ENCODE data around the gene PIGB. TPM values are rescaled to one million over a fixed set of nuclear protein-coding genes. Genes with fewer than 3 reads are reported as not detected.
A peak's percentile ranks its signal among the peaks of the same experiment; 100 is the strongest.
"Not testable (repeated sequence)": the region's sequence is repeated elsewhere in the genome, so short reads cannot be mapped to it uniquely, and the experiment has no call there.

The PIGB gene
- polyA plus RNA-seq (2012; ENCODE audit: insufficient read depth, insufficient read length), result 17.3 TPM

GRCh38 chr15:55318588-55319494, at the start of gene PIGB, which contains the start of gene PIGBOS1:
Gene PIGB (plus strand): TSS chr15:55319222. CDS start chr15:55319251, 29 bp downstream.
Gene PIGBOS1 (minus strand): TSS chr15:55319123. CDS start chr15:55317792, 1,331 bp downstream.
- H3K4me3 ChIP-seq (ENCODE audit: low read length), result peak within 1 kb of the TSS; percentile 74
- DNase-seq (ENCODE audit: low read depth, low spot score), result peak; percentile 86

- H3K4me3 ChIP-seq (ENCODE audit: low read length), result no peak overlapping the region
- no peak for DNase-seq (ENCODE audit: low read depth, low spot score)
Measured at GRCh38 chr15:55270291-55270690, 48.7 kb upstream of the PIGB start.

- no peak overlapping the region for H3K4me3 ChIP-seq (ENCODE audit: low read length)
Measured at GRCh38 chr15:55276324-55276723, 42.7 kb upstream of the PIGB start.

GRCh38 chr15:55277116-55277564, 41.9 kb upstream of the PIGB start:
- DNase-seq (ENCODE audit: low read depth, low spot score), result peak; percentile 53
- H3K4me3 ChIP-seq (ENCODE audit: low read length), result no peak overlapping the region

More at GRCh38 chr15:55276324-55276723, 42.7 kb upstream of the PIGB start:
- no peak for DNase-seq (ENCODE audit: low read depth, low spot score)

DNA sequence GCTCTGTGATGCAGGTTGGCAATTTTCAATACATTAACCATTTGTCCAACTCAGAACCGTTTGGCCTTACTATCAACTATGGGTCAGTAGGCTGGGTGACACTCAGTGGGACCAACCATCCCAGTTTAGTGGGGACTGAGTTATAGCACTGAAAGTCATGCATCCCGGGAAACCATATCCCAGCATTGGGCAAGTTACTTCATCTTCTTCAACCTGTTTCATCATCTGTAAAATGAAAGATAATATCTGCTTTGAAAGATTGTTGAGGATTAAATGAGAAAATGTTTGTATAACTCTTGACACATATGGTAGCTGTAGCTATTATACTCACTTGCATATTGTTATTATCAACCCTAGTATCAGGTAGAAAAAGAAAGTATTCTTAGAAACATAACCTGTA, 41.3 kb upstream of the PIGB start:
- no peak for DNase-seq (ENCODE audit: low read depth, low spot score)

GRCh38 chr15:55279100-55279745, 39.8 kb upstream of the PIGB start:
- no peak for DNase-seq (ENCODE audit: low read depth, low spot score)
- H3K4me3 ChIP-seq (ENCODE audit: low read length), result no peak overlapping the region

More for the DNA sequence above, 41.3 kb upstream of the PIGB start:
- H3K4me3 ChIP-seq (ENCODE audit: low read length), result no peak overlapping the region

- peak; percentile 32 for DNase-seq (ENCODE audit: low read depth, low spot score)
- H3K4me3 ChIP-seq (ENCODE audit: low read length), result no peak overlapping the region
Measured at GRCh38 chr15:55279746-55280351, 39.2 kb upstream of the PIGB start.

GRCh38 chr15:55280589-55280988, 38.4 kb upstream of the PIGB start:
- H3K4me3 ChIP-seq (ENCODE audit: low read length); DNase-seq (ENCODE audit: low read depth, low spot score): not testable (repeated sequence)

DNA sequence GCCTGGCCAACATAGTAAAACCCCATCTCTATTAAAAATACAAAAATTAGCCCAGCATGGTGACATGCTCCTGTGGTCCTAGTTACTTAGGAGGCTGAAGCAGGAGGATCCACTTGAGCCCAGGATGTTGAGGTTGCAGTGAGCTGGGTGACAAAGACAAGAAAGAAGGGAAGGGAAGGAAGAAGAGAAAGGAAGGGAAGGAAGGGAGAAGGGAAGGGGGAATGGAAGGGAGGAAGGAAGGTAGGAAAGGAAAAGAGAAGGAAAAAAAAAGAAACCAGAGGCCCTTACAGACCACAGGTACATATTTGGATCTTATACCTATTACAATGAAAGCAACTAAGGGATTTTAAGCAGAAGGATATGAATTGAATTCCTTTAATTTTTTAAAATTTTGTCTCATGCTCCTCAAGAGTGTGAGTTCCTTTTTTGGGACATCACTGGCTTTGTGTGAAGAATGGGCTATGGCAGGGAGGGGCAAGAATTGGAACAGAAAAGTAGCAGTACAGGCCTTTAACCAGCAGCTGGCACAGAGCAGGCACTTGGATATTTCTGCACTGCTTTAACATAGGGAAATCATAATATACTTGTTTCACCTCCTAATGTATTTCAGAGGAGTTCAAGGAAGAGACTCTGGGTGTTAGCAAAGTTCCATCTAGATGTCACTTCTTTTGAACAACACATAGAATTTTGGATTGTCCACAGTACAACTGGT, 37.3 kb upstream of the PIGB start:
- no peak overlapping the region for H3K4me3 ChIP-seq (ENCODE audit: low read length)
- no peak for DNase-seq (ENCODE audit: low read depth, low spot score)

DNA sequence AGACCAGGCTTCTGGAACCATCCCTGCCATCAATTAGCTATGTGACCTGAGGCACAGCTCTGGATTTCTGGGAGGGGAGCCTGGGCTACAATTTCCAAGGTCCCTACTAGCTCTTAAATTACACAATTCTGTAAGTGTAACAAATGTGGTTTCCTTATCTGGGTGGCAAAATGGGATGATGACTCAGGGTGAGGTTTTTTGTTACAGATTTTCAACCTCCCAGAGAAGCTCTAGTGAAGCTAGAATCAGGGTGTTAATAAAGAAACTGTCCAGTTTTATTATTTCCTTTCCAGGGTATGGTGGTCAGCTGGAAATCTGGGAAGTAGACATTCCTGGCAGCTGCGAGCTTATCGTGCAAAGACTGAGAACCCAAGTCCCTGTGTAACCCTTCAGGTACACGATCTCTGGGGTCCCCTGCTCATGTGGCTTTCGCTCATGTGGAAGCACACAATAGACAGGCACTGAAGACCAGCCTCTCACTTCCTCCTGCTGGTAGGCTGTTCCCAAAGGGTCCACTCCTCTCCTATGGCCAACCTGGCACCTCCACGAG, 36.7 kb upstream of the PIGB start:
- no peak for DNase-seq (ENCODE audit: low read depth, low spot score)
- H3K4me3 ChIP-seq (ENCODE audit: low read length), result no peak overlapping the region

DNA sequence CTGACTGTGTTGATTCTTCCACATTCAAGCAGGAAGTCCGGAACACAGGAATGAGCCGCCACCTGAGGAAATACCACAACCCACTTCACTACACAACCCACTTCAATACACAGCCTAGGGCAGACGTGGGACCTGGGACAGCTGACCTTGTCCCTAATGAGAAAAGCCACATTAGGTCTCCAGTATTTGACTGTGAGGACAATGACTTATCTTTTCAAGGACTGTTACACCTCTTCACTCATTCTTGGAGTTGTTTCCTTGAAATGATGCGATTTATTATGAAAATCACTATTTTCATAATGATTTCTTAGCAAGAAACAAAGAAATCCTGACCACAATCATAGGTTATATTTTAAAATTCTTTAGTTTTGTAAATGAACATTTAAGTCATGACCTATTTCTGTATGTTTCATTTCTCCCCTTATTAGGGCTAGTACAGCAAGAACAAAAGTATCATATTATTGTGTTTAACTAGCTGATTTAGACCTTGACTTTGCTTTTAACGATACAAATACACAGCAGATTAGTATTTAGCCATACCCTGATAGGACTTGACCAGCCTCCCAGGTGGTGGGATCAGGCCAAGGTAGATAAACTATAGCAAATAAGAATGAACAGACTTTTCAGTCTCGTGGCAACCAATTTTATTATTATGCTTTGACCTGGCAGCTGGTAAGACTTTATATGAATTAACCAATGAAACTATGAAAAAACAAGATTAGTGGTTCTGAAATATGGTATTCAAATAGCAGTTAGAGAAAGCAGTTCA, 35.5 kb upstream of the PIGB start:
- no peak overlapping the region for H3K4me3 ChIP-seq (ENCODE audit: low read length)
- no peak for DNase-seq (ENCODE audit: low read depth, low spot score)

- H3K4me3 ChIP-seq (ENCODE audit: low read length), result no peak overlapping the region
- no peak for DNase-seq (ENCODE audit: low read depth, low spot score)
Measured at GRCh38 chr15:55284426-55284825, 34.6 kb upstream of the PIGB start.

DNA sequence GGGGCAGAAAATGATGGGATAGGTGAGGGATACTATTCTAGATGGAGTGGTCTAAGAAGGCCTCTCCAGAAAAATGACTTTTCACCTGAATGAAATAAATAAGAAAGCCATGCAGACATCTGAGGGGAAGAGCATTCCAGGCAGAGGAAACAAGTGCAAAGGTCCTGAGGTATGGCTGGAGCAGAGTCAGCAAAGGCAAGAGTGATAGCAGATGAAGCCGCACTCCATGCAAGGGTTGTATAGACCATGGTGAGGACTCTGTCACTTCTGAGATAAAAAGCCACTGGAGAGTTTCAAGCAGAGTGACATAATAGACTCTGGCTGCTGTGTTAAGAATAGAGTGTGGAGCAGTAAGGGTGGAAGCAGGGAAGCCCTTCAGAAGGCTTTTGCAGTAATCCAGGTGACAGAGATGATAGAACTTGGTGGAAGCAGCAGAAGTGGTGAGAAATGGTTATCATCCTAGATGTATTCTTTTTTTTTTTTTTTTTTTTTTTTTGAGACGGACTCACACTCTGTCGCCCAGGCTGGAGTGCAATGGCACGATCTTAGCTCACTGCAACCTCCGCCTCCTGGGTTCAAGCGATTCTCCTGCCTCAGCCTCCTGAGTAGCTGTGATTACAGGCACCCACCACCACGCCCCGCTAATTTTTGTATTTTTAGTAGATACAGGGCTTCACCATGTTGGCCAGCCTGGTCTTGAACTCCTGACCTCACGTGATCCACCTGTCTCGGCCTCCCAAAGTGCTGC, 32.4 kb upstream of the PIGB start:
- DNase-seq (ENCODE audit: low read depth, low spot score); H3K4me3 ChIP-seq (ENCODE audit: low read length): not testable (repeated sequence)

DNA sequence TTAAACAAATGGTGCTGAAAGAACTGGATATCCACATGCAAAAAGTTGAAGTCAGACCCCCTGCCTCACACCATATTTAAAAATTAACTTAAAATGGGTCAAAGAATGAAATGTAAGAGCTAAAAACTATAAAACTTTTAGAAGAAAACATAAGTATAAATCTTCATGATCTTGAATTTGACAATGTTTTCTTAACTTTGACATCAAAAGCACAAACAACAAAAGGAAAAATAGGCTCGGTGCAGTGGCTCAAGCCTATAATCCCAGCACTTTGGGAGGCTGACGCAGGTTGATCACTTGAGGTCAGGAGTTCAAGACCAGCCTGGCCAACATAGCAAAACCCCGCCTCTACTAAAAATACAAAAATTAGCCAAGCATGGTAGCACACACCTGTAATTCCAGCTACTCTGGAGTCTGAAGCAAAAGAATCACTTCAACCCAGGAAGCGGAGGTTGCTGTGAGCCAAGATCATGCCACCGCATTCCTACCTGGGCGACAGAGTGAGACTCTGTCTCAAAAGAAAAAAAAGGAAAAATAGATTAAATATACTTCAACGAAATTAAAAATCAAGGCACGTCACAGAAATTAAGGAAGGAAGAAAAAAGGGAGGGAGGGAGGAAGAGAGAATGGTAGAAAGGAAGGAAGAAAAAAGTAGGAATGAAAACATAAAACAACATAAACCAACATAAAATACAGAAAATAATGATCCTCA, 30.9 kb upstream of the PIGB start:
- no peak for DNase-seq (ENCODE audit: low read depth, low spot score)
- H3K4me3 ChIP-seq (ENCODE audit: low read length), result no peak overlapping the region

- no peak for DNase-seq (ENCODE audit: low read depth, low spot score)
- peak overlapping the region; percentile 77 for H3K4me3 ChIP-seq (ENCODE audit: low read length)
Measured at GRCh38 chr15:55289011-55289745, 29.8 kb upstream of the PIGB start.

Measured in Jurkat, Clone E6-1 (cell line).